NT2/D1 (cell line): ENCODE measurements around the gene KIF20B.

Experiments
- SUZ12 ChIP-seq: IDR thresholded peaks from 2 replicates; pipeline ENCODE4 v1.6.1; 2011; ENCODE audit not compliant: insufficient read length, insufficient read depth; ENCODE audit errors: extremely low read depth
- YY1 ChIP-seq: IDR thresholded peaks from 2 replicates; pipeline ENCODE4 v1.6.1; 2011; ENCODE audit not compliant: insufficient read length, insufficient read depth
- ZNF274 ChIP-seq: IDR thresholded peaks from 2 replicates; pipeline ENCODE4 v1.6.1; 2011; ENCODE audit warnings: mild to moderate bottlenecking, low read depth, low read length

DNA sequence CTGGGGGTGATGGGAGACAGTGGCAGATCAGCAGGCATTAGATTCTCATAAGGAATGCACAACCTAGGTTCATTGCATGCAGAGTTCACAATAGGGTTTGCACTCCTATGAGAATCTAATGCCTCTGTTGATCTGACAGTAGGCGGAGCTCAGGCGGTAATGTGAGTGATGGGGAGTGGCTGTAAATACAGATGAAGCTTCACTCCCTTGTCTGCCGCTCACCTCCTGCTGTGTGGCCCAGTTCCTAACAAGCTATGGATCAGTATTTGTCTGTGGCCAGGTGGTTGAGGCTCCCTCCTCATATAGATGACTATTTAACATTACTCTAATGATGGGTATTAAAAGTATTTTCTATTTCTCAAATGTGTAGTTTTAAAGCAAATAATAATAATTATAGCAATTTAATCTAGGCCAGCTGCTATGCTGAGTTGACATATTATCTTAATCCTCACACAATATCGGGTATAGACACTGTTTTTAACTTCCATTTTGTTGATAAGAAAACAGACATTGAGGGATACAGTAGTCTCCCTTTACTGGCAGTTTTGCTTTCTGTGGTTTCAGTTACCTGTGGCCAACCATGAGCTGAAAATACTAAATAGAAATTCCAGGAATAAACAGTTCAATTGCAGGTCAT lies 39.9 kb downstream of the KIF20B start:
- no peak for TF ChIP-seq ZNF274
- no peak for TF ChIP-seq SUZ12
- no peak for TF ChIP-seq YY1
